Neural progenitor cell (in vitro differentiated cells): Measurements from ENCODE around the gene XIRP1. TPM values are rescaled to one million over a fixed set of nuclear protein-coding genes. Genes with fewer than 3 reads are reported as not detected.

Source experiments
- DNase-seq: peaks from one replicate; pipeline ENCODE4 v3.0.0-alpha.2; 2016; ENCODE audit warnings: low spot score
- H2AFZ ChIP-seq: fragments of 200-600 bp; sonication (generic); replicated peaks from 2 replicates; pipeline ENCODE4 v1.6.1; 2016; ENCODE audit warnings: antibody characterized with exemption
- H3F3A ChIP-seq: fragments of 200-600 bp; sonication (generic); 2 replicates; pipeline ENCODE4 v1.6.1; 2016; ENCODE audit warnings: antibody characterized with exemption, low read depth
- H3K27ac ChIP-seq: fragments of 200-600 bp; sonication (generic); 2 replicates; pipeline ENCODE4 v1.5.1; 2016; ENCODE audit warnings: mild to moderate bottlenecking
- H3K27me3 ChIP-seq: fragments of 200-600 bp; sonication (generic); 2 replicates; pipeline ENCODE4 v1.6.1; 2016; ENCODE audit warnings: mild to moderate bottlenecking, moderate library complexity
- H3K36me3 ChIP-seq: fragments of 200-600 bp; sonication (generic); 2 replicates; pipeline ENCODE4 v1.5.1; 2016
- H3K4me1 ChIP-seq: fragments of 200-600 bp; sonication (generic); 2 replicates; pipeline ENCODE4 v1.6.1; 2016; ENCODE audit warnings: mixed run types
- H3K4me2 ChIP-seq: fragments of 200-600 bp; sonication (generic); 2 replicates; pipeline ENCODE4 v1.6.1; 2016
- H3K4me3 ChIP-seq: fragments of 200-600 bp; sonication (generic); 2 replicates; pipeline ENCODE4 v1.5.1; 2016
- H3K79me2 ChIP-seq: fragments of 200-600 bp; sonication (generic); 2 replicates; pipeline ENCODE4 v1.6.1; 2016; ENCODE audit warnings: low read depth
- H3K9ac ChIP-seq: fragments of 200-600 bp; sonication (generic); 2 replicates; pipeline ENCODE4 v1.6.1; 2016
- H3K9me3 ChIP-seq: fragments of 200-600 bp; sonication (generic); 2 replicates; pipeline ENCODE4 v1.5.1; 2016; ENCODE audit warnings: low read depth
- H4K20me1 ChIP-seq: fragments of 200-600 bp; sonication (generic); 2 replicates; pipeline ENCODE4 v1.6.1; 2016; ENCODE audit warnings: low read depth
- H3K27ac Mint-ChIP-seq: 3 replicates; pipeline ENCODE4 v1.8.0; 2021; ENCODE audit warnings: mixed read lengths
- H3K27me3 Mint-ChIP-seq: 2 replicates; pipeline ENCODE4 v1.8.0; 2022; ENCODE audit warnings: low read depth, mild to moderate bottlenecking, inconsistent platforms, moderate library complexity, mixed read lengths; ENCODE audit not compliant: insufficient read depth
- H3K36me3 Mint-ChIP-seq: 3 replicates; pipeline ENCODE4 v1.8.0; 2021; ENCODE audit warnings: mixed read lengths
- H3K4me1 Mint-ChIP-seq: 3 replicates; pipeline ENCODE4 v1.8.0; 2021; ENCODE audit warnings: mixed read lengths
- H3K4me3 Mint-ChIP-seq: 3 replicates; pipeline ENCODE4 v1.8.0; 2021; ENCODE audit warnings: mild to moderate bottlenecking, moderate library complexity, mixed read lengths
- H3K9me3 Mint-ChIP-seq: 3 replicates; pipeline ENCODE4 v1.8.0; 2020; ENCODE audit warnings: mixed read lengths
- CTCF ChIP-seq: fragments of 200-600 bp; sonication (generic); IDR thresholded peaks from 2 replicates; pipeline ENCODE4 v1.5.1; 2017; ENCODE audit warnings: antibody characterized with exemption, mild to moderate bottlenecking
- EZH2 ChIP-seq: fragments of 200-600 bp; sonication (generic); IDR thresholded peaks from 2 replicates; pipeline ENCODE4 v1.6.1; 2017; ENCODE audit warnings: antibody characterized with exemption, mild to moderate bottlenecking, moderate library complexity
- EZH2phosphoT487 ChIP-seq: fragments of 200-600 bp; sonication (generic); IDR thresholded peaks from 2 replicates; pipeline ENCODE4 v1.6.1; 2017; ENCODE audit warnings: antibody characterized with exemption
- total RNA-seq: library from RNA; depleted of rRNA; stranded (reverse); fragments of >200 nt; gene quantifications from 2 replicates; pipeline ENCODE4 v1.2.3, GENCODE V29; 2015; ENCODE audit warnings: low replicate concordance

The XIRP1 gene
- total RNA-seq, 1 donor from 2014 or later = not detected

DNA sequence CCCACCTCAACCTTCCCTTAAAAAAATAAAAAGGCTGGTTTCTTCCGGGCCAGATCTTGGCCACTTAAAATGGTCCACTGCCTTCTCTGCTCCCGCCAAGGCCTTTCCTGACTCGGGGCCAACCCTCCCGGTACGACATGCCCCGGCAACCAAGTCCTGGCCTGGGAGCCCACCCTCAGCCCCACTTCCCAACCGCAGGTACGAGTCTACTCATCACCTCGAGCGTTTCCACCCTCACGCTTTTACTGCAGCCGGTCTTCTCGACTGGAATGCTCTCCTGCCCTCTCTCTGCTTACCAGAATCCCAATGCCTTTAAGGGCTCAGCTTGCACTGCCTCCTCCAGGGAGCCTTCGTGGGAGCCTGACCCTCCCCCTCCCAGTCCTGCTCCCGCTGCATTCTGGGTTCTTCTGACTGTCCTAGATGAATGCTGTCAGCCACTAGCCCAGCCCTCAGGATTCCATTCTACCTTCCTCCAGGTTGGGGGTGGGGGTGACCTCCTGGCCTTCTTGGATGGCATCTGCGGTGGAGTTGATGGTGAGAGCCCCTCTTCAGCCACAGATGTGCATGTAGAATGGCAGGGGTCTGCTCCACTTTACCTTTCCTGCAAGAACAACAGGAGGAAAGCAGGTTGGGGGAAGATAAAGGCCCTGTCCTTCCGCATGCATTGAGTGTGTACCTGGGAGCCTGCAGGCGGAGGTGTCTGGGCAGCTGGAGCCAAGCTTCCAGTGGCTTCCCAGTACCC lies 37.9 kb downstream of the XIRP1 start:
- DNase-seq = peak; percentile 74
- Histone ChIP-seq H4K20me1 (peaks cover 35% of the 10 kb centered on the region), H3K4me2 (peak overlapping the region; percentile 100), H3K9ac (no peak overlapping the region), H3K27ac (peak overlapping the region; percentile 30), H3K36me3 (no peaks in the 10 kb centered on the region), H3K79me2 (peaks cover 13% of the 10 kb centered on the region), H3F3A (peaks cover 48% of the 10 kb centered on the region), H3K27me3 (peaks cover 11% of the 10 kb centered on the region), H3K9me3 (no peaks in the 10 kb centered on the region), H2AFZ (peak overlapping the region; percentile 5), H3K4me1 (peaks cover 54% of the 10 kb centered on the region), H3K4me3 (peak overlapping the region; percentile 87)
- Mint-ChIP-seq H3K36me3 (no peaks in the 10 kb centered on the region), H3K4me1 (peaks cover 67% of the 10 kb centered on the region), H3K27ac (peak overlapping the region; percentile 82), H3K27me3 (peaks cover 13% of the 10 kb centered on the region), H3K9me3 (no peaks in the 10 kb centered on the region), H3K4me3 (peak overlapping the region; percentile 84)
- TF ChIP-seq EZH2 = no peak
- TF ChIP-seq EZH2phosphoT487 = no peak
- no peak for TF ChIP-seq CTCF

DNA sequence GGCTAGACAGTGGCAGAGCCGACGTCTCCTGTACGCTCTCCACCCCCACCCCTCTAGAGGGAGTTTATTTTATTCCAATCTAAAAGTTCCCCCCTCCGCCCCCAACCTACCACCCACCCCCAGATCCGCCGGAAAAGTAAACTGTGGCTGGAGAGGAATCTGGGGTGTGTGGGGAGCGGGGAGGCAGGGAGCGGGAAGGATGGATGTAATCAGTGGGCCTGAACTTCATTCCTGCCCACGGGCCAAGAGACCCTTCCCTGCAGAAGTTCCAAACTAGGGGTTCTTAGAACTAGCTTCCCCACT lies 38.5 kb downstream of the XIRP1 start:
- Mint-ChIP-seq H3K4me3 (peak overlapping the region; percentile 84), H3K9me3 (no peaks in the 10 kb centered on the region), H3K4me1 (peaks cover 67% of the 10 kb centered on the region), H3K27me3 (peaks cover 14% of the 10 kb centered on the region), H3K36me3 (no peaks in the 10 kb centered on the region), H3K27ac (peak overlapping the region; percentile 82)
- peak overlapping the region; percentile 87 for H3K4me3 ChIP-seq
- H3K4me2 ChIP-seq = peak overlapping the region; percentile 100
- H3K27ac ChIP-seq = peak overlapping the region; percentile 30
- no peaks in the 10 kb centered on the region for H3K36me3 ChIP-seq
- H3K9me3 ChIP-seq = no peaks in the 10 kb centered on the region
- DNase-seq = no peak
- H4K20me1 ChIP-seq = peaks cover 35% of the 10 kb centered on the region
- peaks cover 48% of the 10 kb centered on the region for H3K4me1 ChIP-seq
- peak overlapping the region; percentile 5 for H2AFZ ChIP-seq
- H3F3A ChIP-seq = peaks cover 48% of the 10 kb centered on the region
- peaks cover 18% of the 10 kb centered on the region for H3K79me2 ChIP-seq
- H3K9ac ChIP-seq = no peak overlapping the region
- H3K27me3 ChIP-seq = peaks cover 11% of the 10 kb centered on the region
- TF ChIP-seq CTCF = peak; percentile 24
- no peak for TF ChIP-seq EZH2
- TF ChIP-seq EZH2phosphoT487 = no peak

- H2AFZ ChIP-seq = no peak overlapping the region
- peaks cover 34% of the 10 kb centered on the region for H3K4me1 ChIP-seq
- H3K9me3 Mint-ChIP-seq = no peaks in the 10 kb centered on the region
- H3K4me2 ChIP-seq = peak overlapping the region; percentile 100
- H3F3A ChIP-seq = peaks cover 40% of the 10 kb centered on the region
- H3K4me3 Mint-ChIP-seq = peak overlapping the region; percentile 94
- no peaks in the 10 kb centered on the region for H3K36me3 Mint-ChIP-seq
- peak overlapping the region; percentile 87 for H3K4me3 ChIP-seq
- no peak for TF ChIP-seq EZH2phosphoT487
- TF ChIP-seq EZH2 = no peak
- no peak for TF ChIP-seq CTCF
- peak overlapping the region; percentile 95 for H3K27ac Mint-ChIP-seq
- no peak overlapping the region for H3K9ac ChIP-seq
- H3K79me2 ChIP-seq = peaks cover 23% of the 10 kb centered on the region
- DNase-seq = peak; percentile 76
- peaks cover 11% of the 10 kb centered on the region for H3K27me3 ChIP-seq
- peaks cover 12% of the 10 kb centered on the region for H3K27me3 Mint-ChIP-seq
- peaks cover 35% of the 10 kb centered on the region for H4K20me1 ChIP-seq
- H3K4me1 Mint-ChIP-seq = peaks cover 79% of the 10 kb centered on the region
- no peaks in the 10 kb centered on the region for H3K9me3 ChIP-seq
- H3K36me3 ChIP-seq = no peaks in the 10 kb centered on the region
- H3K27ac ChIP-seq = no peak overlapping the region
These were observed 41.4 kb downstream of the XIRP1 start for GRCh38 chr3:39150803-39151631.
